Fibroblast of pulmonary artery (primary cell): Measurements from ENCODE around the gene OS9.

Source experiments
- DNase-seq: peaks from one replicate; pipeline ENCODE4 v3.0.0-alpha.2; 2010; ENCODE audit warnings: low read depth
- H3K4me3 ChIP-seq: replicated peaks from 2 replicates; pipeline ENCODE4 v1.5.1; 2011; ENCODE audit warnings: low read depth, mild to moderate bottlenecking, control low read depth, low read length, moderate library complexity
- TF ChIP-seq, protein P1 (sequence below): IDR thresholded peaks from 2 replicates; pipeline ENCODE4 v1.5.1; 2011; ENCODE audit warnings: mild to moderate bottlenecking, control low read depth, low read length, inconsistent platforms; ENCODE audit errors: missing control alignments

Gene OS9

DNA sequence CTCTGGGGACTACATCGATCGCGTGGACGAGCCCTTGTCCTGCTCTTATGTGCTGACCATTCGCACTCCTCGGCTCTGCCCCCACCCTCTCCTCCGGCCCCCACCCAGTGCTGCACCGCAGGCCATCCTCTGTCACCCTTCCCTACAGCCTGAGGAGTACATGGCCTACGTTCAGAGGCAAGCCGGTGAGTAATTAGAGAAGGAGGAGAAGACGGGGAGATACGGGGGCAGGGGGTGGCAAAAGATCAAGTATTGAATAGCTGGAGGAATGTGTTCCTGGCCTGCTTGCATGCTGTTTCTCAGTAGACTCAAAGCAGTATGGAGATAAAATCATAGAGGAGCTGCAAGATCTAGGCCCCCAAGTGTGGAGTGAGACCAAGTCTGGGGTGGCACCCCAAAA is 21.9 kb downstream of the OS9 start:
- no peak for DNase-seq
- H3K4me3 ChIP-seq = no peak overlapping the region
- TF ChIP-seq, protein P1, sequence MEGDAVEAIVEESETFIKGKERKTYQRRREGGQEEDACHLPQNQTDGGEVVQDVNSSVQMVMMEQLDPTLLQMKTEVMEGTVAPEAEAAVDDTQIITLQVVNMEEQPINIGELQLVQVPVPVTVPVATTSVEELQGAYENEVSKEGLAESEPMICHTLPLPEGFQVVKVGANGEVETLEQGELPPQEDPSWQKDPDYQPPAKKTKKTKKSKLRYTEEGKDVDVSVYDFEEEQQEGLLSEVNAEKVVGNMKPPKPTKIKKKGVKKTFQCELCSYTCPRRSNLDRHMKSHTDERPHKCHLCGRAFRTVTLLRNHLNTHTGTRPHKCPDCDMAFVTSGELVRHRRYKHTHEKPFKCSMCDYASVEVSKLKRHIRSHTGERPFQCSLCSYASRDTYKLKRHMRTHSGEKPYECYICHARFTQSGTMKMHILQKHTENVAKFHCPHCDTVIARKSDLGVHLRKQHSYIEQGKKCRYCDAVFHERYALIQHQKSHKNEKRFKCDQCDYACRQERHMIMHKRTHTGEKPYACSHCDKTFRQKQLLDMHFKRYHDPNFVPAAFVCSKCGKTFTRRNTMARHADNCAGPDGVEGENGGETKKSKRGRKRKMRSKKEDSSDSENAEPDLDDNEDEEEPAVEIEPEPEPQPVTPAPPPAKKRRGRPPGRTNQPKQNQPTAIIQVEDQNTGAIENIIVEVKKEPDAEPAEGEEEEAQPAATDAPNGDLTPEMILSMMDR = no peak

DNA sequence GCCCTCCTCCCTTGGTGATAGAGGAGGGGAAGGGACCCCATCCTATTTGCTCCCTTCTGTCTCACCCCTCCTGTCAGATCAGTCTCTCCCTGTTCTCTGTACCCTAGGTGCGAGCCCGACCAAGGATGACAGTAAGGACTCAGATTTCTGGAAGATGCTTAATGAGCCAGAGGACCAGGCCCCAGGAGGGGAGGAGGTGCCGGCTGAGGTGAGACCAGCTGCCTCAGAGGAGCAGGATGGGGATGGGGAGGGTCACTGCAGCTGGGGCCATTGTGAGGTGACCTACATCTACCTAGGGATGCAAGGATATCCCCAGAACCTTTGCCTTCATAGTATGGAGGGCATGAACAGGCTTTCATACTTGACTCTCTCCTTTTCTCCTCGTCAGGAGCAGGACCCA is 22.4 kb downstream of the OS9 start:
- no peak overlapping the region for H3K4me3 ChIP-seq
- no peak for DNase-seq
- TF ChIP-seq, protein P1 = no peak

DNA sequence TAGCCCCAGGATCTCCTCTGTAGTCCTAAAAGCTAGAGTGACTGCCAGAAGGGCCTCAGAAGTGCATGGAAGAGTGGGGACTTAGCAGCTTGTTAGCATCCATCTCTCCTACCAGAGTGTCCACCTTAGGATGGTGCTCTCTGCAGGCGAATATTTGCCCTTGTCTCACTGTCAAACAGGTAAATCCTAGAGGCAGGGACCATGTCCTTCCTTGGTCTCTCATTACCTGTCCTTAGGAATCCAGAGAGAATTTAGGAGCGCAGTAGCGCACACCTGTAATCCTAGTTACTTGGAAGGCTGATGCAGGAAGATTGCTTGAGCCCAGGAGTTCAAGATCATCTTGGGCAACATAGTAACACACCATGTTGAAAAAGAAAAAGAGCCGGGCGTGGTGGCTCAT is 23.2 kb downstream of the OS9 start:
- TF ChIP-seq, protein P1 = no peak
- no peak for DNase-seq
- H3K4me3 ChIP-seq = no peak overlapping the region

DNA sequence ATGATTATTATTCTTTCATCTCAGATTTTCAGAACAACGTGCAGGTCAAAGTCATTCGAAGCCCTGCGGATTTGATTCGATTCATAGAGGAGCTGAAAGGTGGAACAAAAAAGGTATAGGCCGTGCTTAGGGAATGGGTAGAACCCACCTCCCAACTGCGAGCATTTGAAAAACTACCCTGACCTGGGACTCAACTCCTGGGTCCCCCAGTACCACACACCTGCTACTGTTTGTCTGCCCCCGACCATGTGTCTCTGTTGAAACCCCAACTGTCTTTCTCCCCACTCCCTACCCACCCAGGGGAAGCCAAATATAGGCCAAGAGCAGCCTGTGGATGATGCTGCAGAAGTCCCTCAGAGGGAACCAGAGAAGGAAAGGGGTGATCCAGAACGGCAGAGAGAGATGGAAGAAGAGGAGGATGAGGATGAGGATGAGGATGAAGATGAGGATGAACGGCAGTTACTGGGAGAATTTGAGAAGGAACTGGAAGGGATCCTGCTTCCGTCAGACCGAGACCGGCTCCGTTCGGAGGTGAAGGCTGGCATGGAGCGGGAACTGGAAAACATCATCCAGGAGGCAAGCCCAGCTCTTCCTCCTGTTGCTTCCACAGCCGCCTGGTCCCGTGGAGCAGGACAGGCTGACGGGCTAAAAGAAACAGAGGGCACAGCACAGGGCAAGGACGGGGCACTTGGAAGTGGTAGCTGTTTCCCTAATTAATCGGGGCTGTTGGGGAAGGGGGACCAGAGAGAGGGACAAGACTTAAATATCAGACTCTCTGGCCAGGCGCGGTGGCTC is 24.1 kb downstream of the OS9 start:
- no peak overlapping the region for H3K4me3 ChIP-seq
- TF ChIP-seq, protein P1 = no peak

DNA sequence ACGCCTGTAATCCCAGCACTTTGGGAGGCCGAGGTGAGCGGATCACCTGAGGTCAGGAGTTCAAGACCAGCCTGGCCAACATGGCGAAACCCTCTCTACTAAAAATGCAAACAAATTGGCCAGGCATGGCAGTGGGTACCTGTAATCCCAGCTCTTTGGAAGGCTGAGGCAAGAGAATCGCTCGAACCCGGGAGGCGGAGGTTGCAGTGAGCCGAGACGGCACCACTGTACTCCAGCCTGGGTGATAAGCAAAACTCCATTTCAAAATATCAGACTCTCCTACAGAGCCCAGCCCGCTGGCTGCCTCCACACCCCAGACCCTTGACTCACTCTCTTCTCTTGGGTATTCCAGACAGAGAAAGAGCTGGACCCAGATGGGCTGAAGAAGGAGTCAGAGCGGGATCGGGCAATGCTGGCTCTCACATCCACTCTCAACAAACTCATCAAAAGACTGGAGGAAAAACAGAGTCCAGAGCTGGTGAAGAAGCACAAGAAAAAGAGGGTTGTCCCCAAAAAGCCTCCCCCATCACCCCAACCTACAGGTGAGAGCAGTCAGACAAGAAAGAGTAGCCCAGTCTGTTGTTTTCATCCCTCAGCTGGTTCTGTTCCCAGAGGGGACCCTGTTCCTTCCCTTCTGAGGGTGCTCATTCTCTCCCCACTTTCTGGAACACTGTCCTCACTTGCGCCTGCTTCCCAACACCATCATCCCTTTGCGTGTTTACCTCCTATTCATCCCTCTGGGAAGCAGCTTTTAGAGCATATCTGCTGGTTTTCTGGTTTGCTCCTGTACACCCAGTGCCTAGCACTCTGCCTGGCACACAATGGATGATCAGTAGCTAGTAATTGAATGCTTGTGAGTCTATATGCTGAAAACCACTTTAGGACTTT is 25.0 kb downstream of the OS9 start:
- H3K4me3 ChIP-seq = no peak overlapping the region
- TF ChIP-seq, protein P1 = no peak
- no peak for DNase-seq

More for the DNA sequence above, 24.1 kb downstream of the OS9 start:
- no peak for DNase-seq

DNA sequence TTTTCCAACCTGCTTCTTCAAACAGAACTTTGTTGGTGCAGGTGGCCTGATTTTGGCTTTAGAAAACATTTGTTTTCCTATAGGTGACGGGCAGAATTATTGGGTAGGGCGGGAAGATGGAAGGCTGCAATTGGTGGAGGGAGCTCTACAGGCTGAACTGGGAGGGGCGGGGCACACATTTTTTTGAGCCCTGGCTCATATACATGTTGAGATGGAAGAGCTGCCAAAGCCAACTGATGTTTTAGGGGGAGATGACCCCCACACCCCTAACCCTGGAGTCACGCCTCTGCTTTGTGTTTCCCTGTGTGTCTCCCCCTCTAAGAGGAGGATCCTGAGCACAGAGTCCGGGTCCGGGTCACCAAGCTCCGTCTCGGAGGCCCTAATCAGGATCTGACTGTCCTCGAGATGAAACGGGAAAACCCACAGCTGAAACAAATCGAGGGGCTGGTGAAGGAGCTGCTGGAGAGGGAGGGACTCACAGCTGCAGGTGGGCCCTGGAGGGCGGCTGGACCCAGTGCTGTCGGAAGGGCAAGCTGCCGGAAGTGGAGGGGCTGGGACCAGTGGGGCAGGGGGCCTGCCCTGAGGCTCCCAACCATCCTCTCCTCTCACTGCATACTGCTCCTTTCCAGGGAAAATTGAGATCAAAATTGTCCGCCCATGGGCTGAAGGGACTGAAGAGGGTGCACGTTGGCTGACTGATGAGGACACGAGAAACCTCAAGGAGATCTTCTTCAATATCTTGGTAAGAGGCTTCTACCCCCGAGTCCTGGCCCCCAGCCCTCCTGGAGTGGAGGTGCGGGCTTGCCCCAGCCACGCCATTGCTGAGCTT is 26.1 kb downstream of the OS9 start:
- no peak overlapping the region for H3K4me3 ChIP-seq
- DNase-seq = no peak
- TF ChIP-seq, protein P1 = no peak
